ENCODE measurements around the gene LMF2.

Gene LMF2

GRCh38 chr22:50477923-50478322 is 29.6 kb downstream of the LMF2 start:
- no peaks in the 10 kb centered on the region for H3K36me3 ChIP-seq (replicated peaks; ENCODE audit: low read depth, low read length)
- TF ChIP-seq, protein P1, sequence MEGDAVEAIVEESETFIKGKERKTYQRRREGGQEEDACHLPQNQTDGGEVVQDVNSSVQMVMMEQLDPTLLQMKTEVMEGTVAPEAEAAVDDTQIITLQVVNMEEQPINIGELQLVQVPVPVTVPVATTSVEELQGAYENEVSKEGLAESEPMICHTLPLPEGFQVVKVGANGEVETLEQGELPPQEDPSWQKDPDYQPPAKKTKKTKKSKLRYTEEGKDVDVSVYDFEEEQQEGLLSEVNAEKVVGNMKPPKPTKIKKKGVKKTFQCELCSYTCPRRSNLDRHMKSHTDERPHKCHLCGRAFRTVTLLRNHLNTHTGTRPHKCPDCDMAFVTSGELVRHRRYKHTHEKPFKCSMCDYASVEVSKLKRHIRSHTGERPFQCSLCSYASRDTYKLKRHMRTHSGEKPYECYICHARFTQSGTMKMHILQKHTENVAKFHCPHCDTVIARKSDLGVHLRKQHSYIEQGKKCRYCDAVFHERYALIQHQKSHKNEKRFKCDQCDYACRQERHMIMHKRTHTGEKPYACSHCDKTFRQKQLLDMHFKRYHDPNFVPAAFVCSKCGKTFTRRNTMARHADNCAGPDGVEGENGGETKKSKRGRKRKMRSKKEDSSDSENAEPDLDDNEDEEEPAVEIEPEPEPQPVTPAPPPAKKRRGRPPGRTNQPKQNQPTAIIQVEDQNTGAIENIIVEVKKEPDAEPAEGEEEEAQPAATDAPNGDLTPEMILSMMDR (IDR thresholded peaks at IDR 0.05; ENCODE audit: low read depth, low read length) = no peak
- TF ChIP-seq EZH2phosphoT487 (IDR thresholded peaks at IDR 0.05; ENCODE audit: low read depth) = no peak
- peaks cover 15% of the 10 kb centered on the region for H3K79me2 ChIP-seq (ENCODE audit: low read length)
- H3K4me3 ChIP-seq (ENCODE audit: low read length) = no peak overlapping the region
- H3K27me3 ChIP-seq (ENCODE audit: low read depth, low read length) = no peaks in the 10 kb centered on the region
- H3K4me2 ChIP-seq (ENCODE audit: low read length) = no peak overlapping the region
- no peaks in the 10 kb centered on the region for H3K9me3 ChIP-seq (ENCODE audit: insufficient read depth, low read length)
- peaks cover 11% of the 10 kb centered on the region for H4K20me1 ChIP-seq (ENCODE audit: insufficient read depth, low read length)
- H3K27ac ChIP-seq (ENCODE audit: low read length) = no peak overlapping the region
- H3K4me1 ChIP-seq (ENCODE audit: low read length) = peaks cover 11% of the 10 kb centered on the region; the same call in 1 of the 2 replicates
- no peak overlapping the region for H2AFZ ChIP-seq (ENCODE audit: low read depth, low read length)
- no peak overlapping the region for H3K9ac ChIP-seq (ENCODE audit: low read length)

DNA sequence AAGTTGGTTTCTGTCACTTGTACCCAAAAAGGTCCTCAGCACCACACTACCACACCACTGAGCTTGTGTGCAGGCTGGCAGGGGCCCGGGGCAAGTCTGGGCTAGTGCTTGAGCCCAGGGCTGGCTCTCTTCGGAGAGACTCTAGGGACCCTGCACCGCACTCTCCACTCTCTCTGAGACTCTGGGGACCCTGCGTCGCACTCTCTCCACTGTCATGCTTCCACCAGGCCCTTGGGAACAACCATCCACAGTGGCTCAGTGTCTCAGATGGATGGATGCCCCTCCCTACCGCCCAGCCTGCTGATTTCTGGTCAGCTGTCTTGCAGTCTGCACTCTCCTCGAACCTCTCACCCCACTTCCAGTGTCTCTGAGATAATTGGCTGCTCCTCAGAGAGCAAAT is 30.6 kb downstream of the LMF2 start:
- H3K9me3 ChIP-seq (ENCODE audit: insufficient read depth, low read length) = no peaks in the 10 kb centered on the region
- TF ChIP-seq, protein P1 (IDR thresholded peaks at IDR 0.05; ENCODE audit: low read depth, low read length) = no peak
- TF ChIP-seq EZH2phosphoT487 (IDR thresholded peaks at IDR 0.05; ENCODE audit: low read depth) = no peak

GRCh38 chr22:50475652-50476002 is 31.9 kb downstream of the LMF2 start:
- peak overlapping the region; percentile 97 for H3K4me3 ChIP-seq (ENCODE audit: low read length)
- H3K9me3 ChIP-seq (ENCODE audit: insufficient read depth, low read length) = no peaks in the 10 kb centered on the region
- H3K9ac ChIP-seq (ENCODE audit: low read length) = peak overlapping the region; percentile 80
- H3K79me2 ChIP-seq (ENCODE audit: low read length) = peaks cover 38% of the 10 kb centered on the region
- TF ChIP-seq, protein P1 (IDR thresholded peaks at IDR 0.05; ENCODE audit: low read depth, low read length) = no peak
- TF ChIP-seq EZH2phosphoT487 (IDR thresholded peaks at IDR 0.05; ENCODE audit: low read depth) = no peak
- H3K36me3 ChIP-seq (replicated peaks; ENCODE audit: low read depth, low read length) = no peaks in the 10 kb centered on the region
- peaks cover 18% of the 10 kb centered on the region for H4K20me1 ChIP-seq (ENCODE audit: insufficient read depth, low read length)
- peaks cover 17% of the 10 kb centered on the region for H3K4me1 ChIP-seq (ENCODE audit: low read length)
- H3K27me3 ChIP-seq (ENCODE audit: low read depth, low read length) = no peaks in the 10 kb centered on the region
- H2AFZ ChIP-seq (ENCODE audit: low read depth, low read length) = peak overlapping the region; percentile 83
- peak overlapping the region; percentile 94 for H3K4me2 ChIP-seq (ENCODE audit: low read length)
- H3K27ac ChIP-seq (ENCODE audit: low read length) = no peak overlapping the region

More for the DNA sequence above, 30.6 kb downstream of the LMF2 start:
- Histone ChIP-seq H3K36me3 (replicated peaks; ENCODE audit: low read depth, low read length) (no peaks in the 10 kb centered on the region), H3K79me2 (ENCODE audit: low read length) (peaks cover 26% of the 10 kb centered on the region), H4K20me1 (ENCODE audit: insufficient read depth, low read length) (peaks cover 15% of the 10 kb centered on the region), H2AFZ (ENCODE audit: low read depth, low read length) (no peak overlapping the region), H3K4me2 (ENCODE audit: low read length) (no peak overlapping the region), H3K9ac (ENCODE audit: low read length) (no peak overlapping the region), H3K27me3 (ENCODE audit: low read depth, low read length) (no peaks in the 10 kb centered on the region), H3K4me3 (ENCODE audit: low read length) (no peak overlapping the region), H3K4me1 (ENCODE audit: low read length) (peaks cover 11% of the 10 kb centered on the region; the same call in 1 of the 2 replicates), H3K27ac (ENCODE audit: low read length) (no peak overlapping the region)

DNA sequence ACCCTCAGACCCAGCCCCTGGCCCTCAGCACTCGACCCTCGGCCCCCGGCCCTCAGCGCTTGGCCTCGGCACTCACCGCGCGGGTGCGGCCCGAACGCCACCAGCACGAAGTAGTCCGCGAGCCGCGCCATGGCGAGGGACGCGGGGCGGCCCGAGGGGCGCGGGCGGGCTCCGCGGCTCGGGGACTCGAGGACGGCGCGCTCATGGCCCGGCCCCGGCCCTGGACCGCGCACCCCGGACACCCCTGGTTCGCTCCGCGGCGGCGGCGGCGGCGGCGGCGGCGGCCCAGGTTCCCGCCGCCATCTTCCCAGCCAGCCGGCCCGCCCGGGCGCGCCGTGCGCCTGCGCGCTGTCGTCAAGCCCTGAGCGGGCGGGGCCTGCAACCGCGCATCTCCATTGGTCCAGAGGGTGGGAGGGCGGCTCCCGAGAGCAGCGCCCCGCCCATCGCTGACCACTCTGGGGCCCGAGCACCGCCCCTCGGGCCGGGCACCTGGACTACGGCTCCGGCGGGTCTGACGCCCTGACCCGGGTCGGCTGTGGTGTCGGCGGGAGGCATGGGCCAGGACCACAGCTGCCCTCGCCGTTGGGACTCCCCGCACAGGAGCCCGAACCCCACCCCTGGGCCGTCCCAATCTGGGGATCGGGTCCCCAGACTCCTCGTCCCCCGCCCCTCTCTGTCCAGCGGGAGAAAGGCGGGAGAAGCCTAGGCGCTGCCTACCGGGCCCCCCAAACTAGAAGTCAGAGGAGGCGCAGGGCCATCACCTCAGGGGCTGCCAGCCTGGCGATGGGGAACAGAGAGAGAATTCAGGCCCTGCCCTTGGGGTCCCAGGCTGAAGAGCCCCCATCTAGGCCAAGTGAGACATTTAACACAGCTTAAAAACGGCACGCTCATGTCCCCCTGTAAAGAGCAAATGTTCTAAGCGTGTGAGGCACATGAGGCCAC is 32.5 kb downstream of the LMF2 start, which contains the start of gene SBF1:
Gene SBF1 (minus strand): TSS at position 326 of the 942 bp plus-strand sequence. CDS start 195 bp downstream, at position 131.
- Histone ChIP-seq H2AFZ (ENCODE audit: low read depth, low read length) (peak within 1 kb of the TSS; percentile 83), H3K36me3 (replicated peaks; ENCODE audit: low read depth, low read length) (no peaks in the 10 kb centered on the region), H3K79me2 (ENCODE audit: low read length) (peaks cover 41% of the 10 kb centered on the region), H3K4me3 (ENCODE audit: low read length) (peak within 1 kb of the TSS; percentile 97), H3K27me3 (ENCODE audit: low read depth, low read length) (no peaks in the 10 kb centered on the region), H3K4me2 (ENCODE audit: low read length) (peak within 1 kb of the TSS; percentile 94), H3K9me3 (ENCODE audit: insufficient read depth, low read length) (no peaks in the 10 kb centered on the region), H3K9ac (ENCODE audit: low read length) (peak within 1 kb of the TSS; percentile 80), H3K27ac (ENCODE audit: low read length) (no peak within 1 kb of the TSS), H4K20me1 (ENCODE audit: insufficient read depth, low read length) (peaks cover 18% of the 10 kb centered on the region), H3K4me1 (ENCODE audit: low read length) (peaks cover 23% of the 10 kb centered on the region)
- TF ChIP-seq, protein P1 (IDR thresholded peaks at IDR 0.05; ENCODE audit: low read depth, low read length) = no peak
- TF ChIP-seq EZH2phosphoT487 (IDR thresholded peaks at IDR 0.05; ENCODE audit: low read depth) = no peak
